ENCODE results near the gene PPA1.
"Not testable (repeated sequence)": the region's sequence is repeated elsewhere in the genome, so short reads cannot be mapped to it uniquely, and the experiment has no call there.

Gene PPA1

GRCh38 chr10:70228491-70228890 is 4.7 kb downstream of the PPA1 start:
- TF ChIP-seq EZH2 (IDR thresholded peaks at IDR 0.05): no peak
- Histone ChIP-seq H3K36me3 (ENCODE audit: insufficient read depth, low read length) (peaks cover 41% of the 10 kb centered on the region), H3K9ac (ENCODE audit: insufficient read length) (no peak overlapping the region), H3K4me3 (no peak overlapping the region), H3K9me3 (ENCODE audit: low read depth, low read length) (no peaks in the 10 kb centered on the region), H3K27ac (peak overlapping the region; percentile 60; the same call in 1 of the 2 replicates)
- DNase-seq (ENCODE audit: low read depth, low spot score): no peak

- Histone ChIP-seq H3K9me3 (ENCODE audit: low read depth, low read length) (no peaks in the 10 kb centered on the region), H3K9ac (ENCODE audit: insufficient read length) (no peak overlapping the region), H3K4me3 (no peak overlapping the region), H3K36me3 (ENCODE audit: insufficient read depth, low read length) (peaks cover 45% of the 10 kb centered on the region), H3K27ac (no peak overlapping the region)
- no peak for DNase-seq (ENCODE audit: low read depth, low spot score)
- no peak for TF ChIP-seq FOXP2 (optimal IDR thresholded peaks at IDR 0.05; ENCODE audit: control extremely low read depth, extremely low read length, insufficient read depth)
- TF ChIP-seq POLR2AphosphoS5 (IDR thresholded peaks at IDR 0.05; ENCODE audit: borderline replicate concordance, low read depth, low read length): no peak
- TF ChIP-seq EZH2 (IDR thresholded peaks at IDR 0.05): no peak
Measured at GRCh38 chr10:70227548-70228320, 5.5 kb downstream of the PPA1 start.

- no peak for DNase-seq (ENCODE audit: low read depth, low spot score)
- no peak overlapping the region for H3K4me3 ChIP-seq
- H3K9me3 ChIP-seq (ENCODE audit: low read depth, low read length): no peaks in the 10 kb centered on the region
- H3K27ac ChIP-seq: no peak overlapping the region
- peaks cover 32% of the 10 kb centered on the region for H3K36me3 ChIP-seq (ENCODE audit: insufficient read depth, low read length)
- no peak for TF ChIP-seq EZH2 (IDR thresholded peaks at IDR 0.05)
- H3K9ac ChIP-seq (ENCODE audit: insufficient read length): no peak overlapping the region
Measured at GRCh38 chr10:70223728-70224127, 9.5 kb downstream of the PPA1 start.

GRCh38 chr10:70222811-70223447 is 10.3 kb downstream of the PPA1 start:
- H3K9ac ChIP-seq (ENCODE audit: insufficient read length); DNase-seq (ENCODE audit: low read depth, low spot score); H3K4me3 ChIP-seq; H3K9me3 ChIP-seq (ENCODE audit: low read depth, low read length); H3K27ac ChIP-seq: not testable (repeated sequence)
- peaks cover 32% of the 10 kb centered on the region for H3K36me3 ChIP-seq (ENCODE audit: insufficient read depth, low read length)

GRCh38 chr10:70222340-70222794 is 10.9 kb downstream of the PPA1 start:
- peaks cover 35% of the 10 kb centered on the region for H3K36me3 ChIP-seq (ENCODE audit: insufficient read depth, low read length)
- TF ChIP-seq FOXP2 (optimal IDR thresholded peaks at IDR 0.05; ENCODE audit: control extremely low read depth, extremely low read length, insufficient read depth) (no peak), POLR2AphosphoS5 (IDR thresholded peaks at IDR 0.05; ENCODE audit: borderline replicate concordance, low read depth, low read length) (no peak), EZH2 (IDR thresholded peaks at IDR 0.05) (no peak)
- no peak overlapping the region for H3K27ac ChIP-seq
- DNase-seq (ENCODE audit: low read depth, low spot score): no peak
- no peak overlapping the region for H3K4me3 ChIP-seq
- H3K9ac ChIP-seq (ENCODE audit: insufficient read length): no peak overlapping the region
- no peaks in the 10 kb centered on the region for H3K9me3 ChIP-seq (ENCODE audit: low read depth, low read length)

GRCh38 chr10:70221030-70221429 is 12.2 kb downstream of the PPA1 start:
- no peak overlapping the region for H3K27ac ChIP-seq
- no peak overlapping the region for H3K9ac ChIP-seq (ENCODE audit: insufficient read length)
- H3K36me3 ChIP-seq (ENCODE audit: insufficient read depth, low read length): peaks cover 34% of the 10 kb centered on the region
- no peak for DNase-seq (ENCODE audit: low read depth, low spot score)
- TF ChIP-seq FOXP2 (optimal IDR thresholded peaks at IDR 0.05; ENCODE audit: control extremely low read depth, extremely low read length, insufficient read depth) (no peak), POLR2AphosphoS5 (IDR thresholded peaks at IDR 0.05; ENCODE audit: borderline replicate concordance, low read depth, low read length) (no peak), EZH2 (IDR thresholded peaks at IDR 0.05) (no peak)
- no peak overlapping the region for H3K4me3 ChIP-seq
- no peaks in the 10 kb centered on the region for H3K9me3 ChIP-seq (ENCODE audit: low read depth, low read length)

GRCh38 chr10:70212879-70213278 is 20.4 kb downstream of the PPA1 start:
- H3K36me3 ChIP-seq (ENCODE audit: insufficient read depth, low read length): peaks cover 68% of the 10 kb centered on the region
- H3K27ac ChIP-seq: peak overlapping the region; percentile 64; the same call in 1 of the 2 replicates
- no peak overlapping the region for H3K9ac ChIP-seq (ENCODE audit: insufficient read length)
- TF ChIP-seq EZH2 (IDR thresholded peaks at IDR 0.05) (no peak), POLR2AphosphoS5 (IDR thresholded peaks at IDR 0.05; ENCODE audit: borderline replicate concordance, low read depth, low read length) (no peak), FOXP2 (optimal IDR thresholded peaks at IDR 0.05; ENCODE audit: control extremely low read depth, extremely low read length, insufficient read depth) (no peak)
- no peak for DNase-seq (ENCODE audit: low read depth, low spot score)
- no peak overlapping the region for H3K4me3 ChIP-seq
- no peaks in the 10 kb centered on the region for H3K9me3 ChIP-seq (ENCODE audit: low read depth, low read length)

- no peak for DNase-seq (ENCODE audit: low read depth, low spot score)
- Histone ChIP-seq H3K27ac (peak overlapping the region; percentile 19; the same call in 1 of the 2 replicates), H3K9ac (ENCODE audit: insufficient read length) (no peak overlapping the region), H3K36me3 (ENCODE audit: insufficient read depth, low read length) (peaks cover 62% of the 10 kb centered on the region), H3K4me3 (no peak overlapping the region), H3K9me3 (ENCODE audit: low read depth, low read length) (no peaks in the 10 kb centered on the region)
- no peak for TF ChIP-seq FOXP2 (optimal IDR thresholded peaks at IDR 0.05; ENCODE audit: control extremely low read depth, extremely low read length, insufficient read depth)
- TF ChIP-seq POLR2AphosphoS5 (IDR thresholded peaks at IDR 0.05; ENCODE audit: borderline replicate concordance, low read depth, low read length): no peak
- no peak for TF ChIP-seq EZH2 (IDR thresholded peaks at IDR 0.05)
Measured at GRCh38 chr10:70212277-70212676, 21.0 kb downstream of the PPA1 start.

- Histone ChIP-seq H3K4me3 (no peak overlapping the region), H3K36me3 (ENCODE audit: insufficient read depth, low read length) (peaks cover 59% of the 10 kb centered on the region), H3K9me3 (ENCODE audit: low read depth, low read length) (no peaks in the 10 kb centered on the region), H3K27ac (no peak overlapping the region), H3K9ac (ENCODE audit: insufficient read length) (no peak overlapping the region)
- TF ChIP-seq POLR2AphosphoS5 (IDR thresholded peaks at IDR 0.05; ENCODE audit: borderline replicate concordance, low read depth, low read length): no peak
- TF ChIP-seq FOXP2 (optimal IDR thresholded peaks at IDR 0.05; ENCODE audit: control extremely low read depth, extremely low read length, insufficient read depth): no peak
- TF ChIP-seq EZH2 (IDR thresholded peaks at IDR 0.05): no peak
- DNase-seq (ENCODE audit: low read depth, low spot score): no peak
Measured at GRCh38 chr10:70206762-70207161, 26.5 kb downstream of the PPA1 start.
